HG03432 (cell line): ENCODE data around the gene SMIM24.

Experiments used
- ATAC-seq: cut with Tn5 transposase; IDR thresholded peaks from one replicate; pipeline ENCODE4 v1.9.1; 2021; ENCODE audit warnings: mild to moderate bottlenecking, moderate library complexity; ENCODE audit not compliant: unreplicated experiment

Gene SMIM24

DNA sequence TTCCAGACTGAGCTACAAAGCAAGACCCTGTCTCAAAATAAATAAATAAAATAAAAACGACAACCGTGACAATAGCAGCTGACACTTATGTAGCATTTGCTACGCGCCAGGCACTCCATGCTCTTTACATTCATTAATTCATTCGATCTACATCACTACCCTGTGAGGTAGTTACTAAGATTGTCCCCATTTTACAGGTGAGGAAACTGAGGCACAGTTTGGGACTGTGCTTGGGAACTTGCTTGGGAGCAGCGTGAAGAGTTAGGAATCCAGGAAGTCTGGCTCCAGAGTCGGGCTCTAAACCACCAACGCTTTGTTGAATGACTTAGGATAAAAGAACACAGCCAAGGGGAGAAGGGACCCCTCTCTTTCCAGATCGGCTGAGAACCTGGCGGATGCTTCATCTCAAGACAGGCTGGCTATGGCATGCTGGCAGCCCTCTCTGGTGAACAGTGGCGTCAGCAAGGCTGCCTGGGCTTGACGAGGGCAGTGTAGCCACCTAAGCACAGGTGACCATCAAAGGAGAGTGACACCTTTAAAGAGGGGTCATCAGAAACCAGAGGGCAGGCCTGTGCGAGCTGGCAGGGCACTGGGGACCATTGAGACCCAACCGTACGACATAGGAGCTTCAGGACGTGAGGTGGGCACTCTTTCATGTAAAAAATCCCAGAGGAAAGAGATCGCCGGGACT lies 19.6 kb upstream of the SMIM24 start:
- ATAC-seq = peak; percentile 12

DNA sequence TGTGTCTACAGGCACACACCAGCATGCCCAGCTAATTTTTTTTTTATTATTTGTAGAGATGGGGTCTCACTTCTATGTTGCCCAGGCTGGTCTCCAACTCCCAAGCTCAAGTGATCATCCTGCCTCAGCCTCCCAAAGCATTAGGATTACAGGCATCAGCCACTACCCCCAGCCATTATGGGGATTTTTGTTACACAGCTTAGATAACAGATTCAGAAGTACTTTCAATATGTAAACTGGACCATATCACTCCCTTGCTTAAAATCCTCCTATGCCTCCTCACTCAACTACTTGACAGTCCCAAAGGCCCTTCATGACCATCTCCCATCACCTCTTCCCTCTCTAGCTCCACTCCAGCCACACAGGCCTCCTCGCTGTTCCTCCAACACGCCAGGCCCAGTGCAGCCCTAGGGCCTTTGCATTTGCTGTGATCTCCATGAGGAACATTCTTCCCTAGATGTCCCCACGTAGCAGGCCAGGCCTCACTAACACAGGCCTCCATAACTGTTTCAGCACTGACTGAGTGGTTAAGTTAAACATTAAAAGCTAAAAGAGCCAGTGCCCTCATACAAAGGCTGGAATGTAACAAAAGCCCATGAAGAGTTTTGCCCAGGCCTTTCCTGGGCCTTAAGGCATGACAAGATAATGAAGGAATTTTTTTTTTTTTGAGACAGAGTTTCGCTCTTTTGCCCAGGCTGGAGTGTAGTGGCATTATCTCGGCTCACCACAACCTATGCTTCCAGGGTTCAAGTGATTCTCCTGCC lies 17.6 kb upstream of the SMIM24 start:
- ATAC-seq = no peak

DNA sequence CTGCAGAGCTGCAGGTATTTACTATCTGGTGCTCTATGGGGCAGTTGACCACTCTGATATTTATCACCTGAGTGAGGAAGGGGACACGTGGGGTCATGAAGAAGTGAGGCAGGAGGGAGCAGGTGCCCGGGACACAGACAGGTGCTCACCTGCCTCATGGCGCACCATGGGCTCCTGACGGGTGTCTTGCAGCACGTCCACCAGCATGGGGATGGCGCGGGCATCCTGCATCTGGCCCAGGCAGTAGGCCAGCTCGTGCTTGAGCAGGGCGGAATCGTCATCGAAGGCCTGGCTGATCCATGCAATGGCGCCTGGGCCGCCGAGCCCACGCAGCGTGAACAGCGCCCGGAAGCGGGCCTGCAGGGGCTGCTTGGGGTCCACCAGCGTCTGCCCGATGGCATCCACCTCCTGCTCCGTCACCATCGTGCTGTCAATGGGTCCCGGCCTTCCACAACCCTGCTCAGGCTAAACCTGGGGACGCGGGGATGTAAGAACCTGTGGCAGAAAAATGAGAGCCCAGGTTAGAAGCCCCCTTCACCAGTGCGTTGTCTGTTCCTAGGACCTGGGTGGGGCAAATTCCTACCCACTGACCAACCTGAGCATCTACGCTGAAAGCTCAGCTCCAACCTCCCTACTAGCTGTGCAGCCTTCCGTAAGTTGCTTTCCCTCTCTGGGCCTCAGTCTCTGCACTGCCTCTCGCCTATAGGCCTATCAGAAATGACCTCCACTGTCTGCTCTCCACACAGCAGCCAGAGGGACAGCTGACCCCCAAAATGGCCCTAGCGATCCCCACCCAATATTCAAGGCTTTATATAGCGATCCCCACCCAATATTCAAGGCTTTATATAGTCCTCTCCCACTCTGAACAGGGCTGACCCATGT lies 16.3 kb upstream of the SMIM24 start:
- no peak for ATAC-seq

DNA sequence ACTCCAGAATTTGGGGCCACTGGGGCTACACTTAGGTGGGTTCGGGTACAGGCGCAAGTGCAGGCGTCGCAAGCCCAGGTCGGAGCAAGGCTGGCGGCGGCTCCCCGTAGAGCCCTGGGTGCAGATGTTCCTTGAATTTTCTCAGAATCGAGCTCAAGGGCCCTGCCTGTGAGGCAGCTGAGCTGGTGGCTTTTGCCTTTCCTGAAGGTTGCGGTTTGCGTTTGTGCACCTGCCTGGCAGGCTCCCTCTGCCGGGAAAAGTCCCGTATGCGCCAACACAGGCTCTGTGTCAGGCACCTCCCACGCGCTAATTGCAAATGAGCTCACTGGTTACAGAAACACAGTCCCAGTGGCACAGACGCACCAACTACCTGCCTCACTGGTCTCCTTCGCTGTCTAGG lies 14.2 kb upstream of the SMIM24 start:
- ATAC-seq = no peak

DNA sequence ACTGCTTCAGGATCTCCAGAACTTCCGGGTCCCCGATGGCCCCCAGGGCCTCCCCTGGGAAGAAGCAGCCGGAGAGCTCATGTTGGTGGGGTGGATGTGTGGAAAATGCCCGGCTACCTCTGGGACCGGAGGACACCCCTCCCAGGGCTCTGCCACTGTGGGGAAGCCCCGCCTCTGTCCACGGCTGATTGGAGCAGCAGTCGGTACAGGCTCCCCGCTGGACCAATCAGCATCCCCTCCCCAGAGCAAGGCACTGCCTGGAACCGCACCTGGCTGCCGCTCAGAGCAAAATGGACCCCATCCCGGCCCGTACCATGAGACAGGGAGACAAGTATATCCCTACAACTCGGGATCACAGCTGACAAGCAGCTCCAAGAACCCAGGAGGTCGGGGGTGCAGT lies 13.7 kb upstream of the SMIM24 start:
- no peak for ATAC-seq

DNA sequence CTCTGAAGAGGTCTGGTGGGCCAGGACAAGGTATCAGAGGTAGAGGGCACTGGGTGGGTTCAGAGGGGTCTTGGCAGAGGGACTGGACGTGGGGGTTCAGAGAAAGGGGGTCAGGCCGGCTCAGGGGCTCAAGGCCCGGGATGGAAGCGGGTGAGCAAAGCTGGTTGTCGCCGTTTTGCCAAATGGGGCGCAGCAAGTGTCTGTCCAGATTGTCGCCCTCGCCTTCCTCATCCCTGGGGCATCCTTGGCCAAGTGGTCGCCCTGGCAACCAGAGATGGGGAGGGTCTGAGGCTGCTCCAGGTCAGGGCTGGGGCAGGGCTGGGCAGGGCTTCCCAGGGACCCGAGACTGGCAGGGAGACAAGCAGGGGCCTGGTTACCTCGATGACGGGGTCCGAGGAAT lies 13.3 kb upstream of the SMIM24 start:
- no peak for ATAC-seq

DNA sequence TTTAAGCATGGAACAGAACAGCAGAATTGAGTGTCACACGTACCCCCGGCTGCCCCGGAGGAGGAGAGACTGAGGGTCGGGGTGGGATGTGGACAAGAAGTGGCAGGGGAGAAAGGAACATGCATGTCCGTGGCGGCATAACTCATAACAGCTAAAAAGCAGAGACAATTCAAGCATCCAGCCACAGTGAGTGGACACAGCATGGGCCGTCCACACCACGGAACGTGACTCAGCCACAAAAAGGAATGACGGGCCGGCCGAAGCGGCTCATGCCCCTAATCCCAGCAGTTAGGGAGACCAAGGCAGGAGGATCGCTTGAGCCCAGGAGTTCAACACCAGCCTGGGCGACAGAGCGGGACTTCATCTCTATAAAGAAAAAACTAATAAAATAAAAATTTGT lies 12.6 kb upstream of the SMIM24 start:
- ATAC-seq = no peak

DNA sequence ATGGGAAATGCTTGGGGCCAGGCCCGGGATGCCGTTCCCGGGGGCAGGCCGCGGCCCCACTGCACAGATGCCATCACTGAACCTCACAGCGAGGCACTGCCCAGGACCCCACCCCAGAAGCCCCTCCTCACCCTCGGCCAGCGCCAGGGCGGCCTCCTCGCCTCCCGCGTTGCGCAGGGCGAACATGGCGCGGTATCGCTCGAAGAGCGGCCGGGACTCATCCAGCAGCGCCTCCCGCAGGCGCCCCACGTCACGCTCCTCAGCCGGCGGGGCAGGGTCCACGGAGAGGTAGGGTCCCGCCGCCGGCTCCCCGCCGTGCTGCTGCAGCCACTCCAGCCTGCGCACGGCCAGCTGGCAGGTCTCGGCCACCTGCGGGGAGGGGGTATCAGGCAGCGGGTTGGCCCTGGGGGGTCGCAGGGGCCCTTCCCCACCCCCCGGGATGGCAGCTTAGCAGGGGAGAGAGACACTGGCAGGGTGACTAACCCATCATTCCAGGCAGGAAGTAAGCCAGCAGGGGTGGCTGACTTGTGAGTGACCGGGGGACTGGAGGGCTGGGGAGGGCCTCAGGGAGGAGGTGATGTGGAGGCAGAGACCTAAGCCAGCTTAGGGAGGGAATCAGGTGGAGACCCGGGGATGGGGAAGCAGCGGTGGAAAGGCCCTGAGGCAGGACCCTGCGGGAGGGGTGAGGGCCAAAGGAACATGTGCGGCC lies 12.0 kb upstream of the SMIM24 start:
- no peak for ATAC-seq

DNA sequence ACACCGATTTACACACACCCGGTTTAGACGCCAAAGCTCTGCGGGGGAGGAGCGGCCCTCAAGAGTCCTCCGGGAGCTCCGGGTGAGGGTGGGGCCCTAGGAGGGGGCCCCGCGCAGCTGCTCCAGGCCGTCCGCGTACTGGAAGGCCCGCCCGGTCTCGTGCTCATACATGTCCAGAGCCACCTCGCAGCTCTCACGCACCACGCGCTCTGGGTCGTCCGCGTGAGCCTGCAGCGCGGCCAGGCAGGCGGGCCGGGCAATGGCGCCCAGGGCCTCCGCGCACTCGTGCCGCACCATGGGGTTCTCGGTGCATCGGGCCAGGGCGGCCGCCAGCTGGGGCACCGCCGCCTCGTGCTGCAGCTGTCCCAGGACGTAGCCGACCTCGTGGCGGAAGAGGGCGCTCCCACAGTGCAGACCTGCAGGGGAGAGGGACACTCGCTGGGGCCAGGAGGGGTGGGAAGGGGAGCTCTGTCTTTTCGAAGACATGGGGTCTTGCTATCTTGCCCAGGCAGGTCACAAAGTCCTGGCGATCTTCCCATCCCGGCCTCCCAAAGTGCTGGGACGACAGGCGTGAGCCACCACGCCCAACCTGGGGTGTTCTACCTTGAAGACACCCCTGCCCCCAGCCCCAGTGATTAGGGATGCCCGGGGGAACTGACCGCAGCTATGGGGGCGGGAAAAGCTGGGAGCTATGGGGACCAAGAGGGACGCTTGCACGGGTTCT lies 11.2 kb upstream of the SMIM24 start:
- no peak for ATAC-seq

DNA sequence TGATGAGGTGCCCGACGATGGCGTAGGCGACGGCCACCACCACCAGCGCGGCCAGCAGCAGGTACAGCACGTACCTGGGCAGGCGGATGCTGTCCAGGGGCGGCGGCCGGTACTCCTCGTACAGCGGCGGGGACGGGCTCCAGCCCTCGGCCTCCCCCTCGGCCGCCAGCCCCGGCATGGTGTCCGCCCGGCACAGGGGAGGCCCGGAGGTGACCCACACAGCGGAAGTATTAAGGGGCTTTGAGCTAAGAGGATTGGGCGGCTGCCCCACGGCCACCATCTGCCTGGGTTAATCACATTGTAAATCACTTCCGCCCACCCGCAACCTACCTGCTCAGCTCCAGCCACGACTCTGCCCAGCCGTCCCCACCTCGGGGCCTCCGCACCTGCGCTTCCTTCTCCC lies 2.9 kb upstream of the SMIM24 start, which contains the start of gene SMIM44:
Gene SMIM44, minus strand, starts transcription at position 216 of the 403 bp plus-strand sequence. Its CDS starts 38 bp downstream, at position 178.
- ATAC-seq = no peak

DNA sequence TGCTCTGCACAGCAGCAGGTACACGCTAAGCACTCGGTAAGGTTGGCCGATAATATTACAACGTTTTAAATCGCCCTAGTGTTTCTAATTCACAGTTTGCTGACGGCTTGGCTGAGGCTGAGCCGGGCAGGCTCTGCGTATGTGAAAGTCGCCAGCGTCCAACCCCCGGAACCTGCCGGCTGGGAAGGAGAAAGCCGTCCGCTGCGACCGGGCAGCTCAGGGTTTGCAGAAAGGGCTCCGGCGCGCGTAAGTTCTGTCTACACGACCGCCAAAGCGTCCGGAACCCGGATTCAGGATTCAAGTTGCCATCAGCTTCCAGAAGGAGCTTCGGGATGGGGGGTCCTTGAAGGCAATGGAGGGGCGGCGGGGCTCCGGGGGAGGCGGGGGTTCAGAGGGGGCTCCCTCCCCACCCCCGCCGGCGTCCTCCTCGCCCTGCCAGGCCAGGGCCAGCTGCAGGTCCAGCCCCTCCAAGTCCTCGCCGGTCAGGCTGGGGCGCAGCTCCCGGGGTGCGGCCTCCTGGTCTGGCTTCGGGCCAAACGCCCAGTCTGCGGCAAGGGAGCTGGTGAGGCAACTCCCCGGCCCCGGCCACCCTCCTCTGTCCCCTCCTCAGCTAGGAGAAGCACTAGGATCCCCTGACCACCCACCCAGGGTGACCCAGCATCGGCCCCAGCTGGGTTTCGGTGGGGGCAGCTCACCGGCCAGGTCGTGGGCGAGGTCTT lies 2.3 kb upstream of the SMIM24 start:
- ATAC-seq = no peak

DNA sequence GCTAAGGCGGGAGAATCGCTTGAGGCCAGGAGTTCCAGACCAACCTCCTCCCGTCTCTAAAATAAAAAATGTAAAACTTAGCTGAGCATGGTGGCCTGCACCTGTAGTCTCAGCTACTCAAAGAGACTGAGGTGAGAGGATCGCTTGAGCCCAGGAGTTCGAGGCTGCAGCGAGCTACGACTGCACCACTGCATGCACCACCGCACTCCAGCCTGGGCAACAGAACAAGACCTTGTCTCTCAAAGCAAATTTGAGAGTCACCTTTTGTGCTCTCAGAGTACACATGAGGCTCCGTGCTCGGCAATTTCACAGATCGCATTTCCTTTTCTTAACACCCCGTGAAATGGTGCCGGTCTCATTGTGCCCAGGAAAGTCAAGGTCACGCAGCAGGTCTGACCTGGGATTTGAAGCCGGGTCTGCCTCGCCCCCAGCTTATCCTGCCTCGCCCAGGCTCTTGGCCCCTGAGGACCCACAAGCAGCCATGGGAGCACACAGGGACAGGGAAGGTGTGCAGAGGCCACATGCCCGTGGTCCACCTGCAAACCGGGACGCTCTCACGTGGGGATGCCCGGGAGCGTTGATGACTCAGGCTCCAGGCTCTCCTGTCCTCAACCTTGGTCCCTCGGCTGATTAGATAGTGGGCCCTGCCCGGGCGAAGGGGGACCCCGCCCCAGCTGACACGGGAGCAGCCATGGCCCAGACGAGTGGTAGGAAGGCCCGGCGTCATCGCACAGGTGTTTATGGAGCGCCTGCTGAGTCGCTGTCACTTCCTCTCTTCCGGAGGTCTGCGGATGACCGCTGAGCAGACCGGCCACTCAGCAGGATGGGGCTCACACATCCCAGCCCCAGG lies 1.1 kb upstream of the SMIM24 start:
- ATAC-seq = no peak

DNA sequence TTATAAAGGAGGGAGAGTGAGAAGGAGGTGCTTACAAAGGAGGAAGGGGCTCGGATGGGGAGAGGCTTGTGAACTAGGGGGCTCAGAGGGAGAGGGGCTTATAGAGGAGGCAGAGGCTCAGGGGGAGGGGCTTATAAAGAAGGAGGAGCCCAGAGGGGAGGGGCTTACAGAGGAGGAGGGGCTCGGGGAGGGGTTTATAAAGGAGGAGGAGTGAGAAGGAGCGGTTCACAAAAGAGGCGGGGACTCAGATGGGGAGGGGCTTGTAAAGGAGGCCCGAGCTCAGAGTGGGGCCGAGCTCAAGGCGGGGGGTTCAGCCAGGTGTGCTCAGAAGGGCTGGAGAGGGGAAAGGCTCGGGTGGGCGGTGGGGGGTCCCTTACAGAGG lies 500 bp downstream of the SMIM24 start:
- no peak for ATAC-seq

DNA sequence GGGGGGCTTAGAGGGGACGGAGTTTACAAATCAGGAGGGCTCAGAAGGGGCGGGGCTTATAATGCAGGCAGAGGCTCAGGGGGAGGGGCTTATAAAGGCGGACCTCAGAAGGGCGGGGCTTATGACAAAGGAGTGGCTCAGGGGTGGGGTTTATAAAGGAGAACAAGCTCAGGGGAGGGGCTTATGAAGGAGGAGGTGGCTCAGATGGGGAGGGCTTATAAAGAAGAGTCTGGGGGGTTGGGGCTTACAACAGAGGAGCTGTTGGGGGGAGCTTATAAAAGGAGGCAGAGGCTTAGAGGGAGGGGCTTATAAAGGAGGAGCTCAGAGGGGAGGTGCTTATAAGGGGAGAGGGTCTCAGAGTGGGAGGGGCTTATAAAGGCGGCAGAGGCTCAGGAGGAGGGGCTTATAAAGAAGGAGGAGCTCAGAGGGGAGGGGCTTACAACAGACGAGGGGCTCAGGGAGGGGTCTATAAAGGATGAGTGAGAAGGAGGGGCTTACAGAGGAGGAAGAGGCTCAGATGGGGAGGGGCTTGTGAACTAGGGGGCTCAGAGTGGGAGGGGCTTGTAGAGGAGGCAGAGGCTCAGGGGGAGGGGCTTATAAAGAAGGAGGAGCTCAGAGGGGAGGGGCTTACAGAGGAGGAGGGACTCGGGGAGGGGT lies 1.0 kb downstream of the SMIM24 start:
- no peak for ATAC-seq

DNA sequence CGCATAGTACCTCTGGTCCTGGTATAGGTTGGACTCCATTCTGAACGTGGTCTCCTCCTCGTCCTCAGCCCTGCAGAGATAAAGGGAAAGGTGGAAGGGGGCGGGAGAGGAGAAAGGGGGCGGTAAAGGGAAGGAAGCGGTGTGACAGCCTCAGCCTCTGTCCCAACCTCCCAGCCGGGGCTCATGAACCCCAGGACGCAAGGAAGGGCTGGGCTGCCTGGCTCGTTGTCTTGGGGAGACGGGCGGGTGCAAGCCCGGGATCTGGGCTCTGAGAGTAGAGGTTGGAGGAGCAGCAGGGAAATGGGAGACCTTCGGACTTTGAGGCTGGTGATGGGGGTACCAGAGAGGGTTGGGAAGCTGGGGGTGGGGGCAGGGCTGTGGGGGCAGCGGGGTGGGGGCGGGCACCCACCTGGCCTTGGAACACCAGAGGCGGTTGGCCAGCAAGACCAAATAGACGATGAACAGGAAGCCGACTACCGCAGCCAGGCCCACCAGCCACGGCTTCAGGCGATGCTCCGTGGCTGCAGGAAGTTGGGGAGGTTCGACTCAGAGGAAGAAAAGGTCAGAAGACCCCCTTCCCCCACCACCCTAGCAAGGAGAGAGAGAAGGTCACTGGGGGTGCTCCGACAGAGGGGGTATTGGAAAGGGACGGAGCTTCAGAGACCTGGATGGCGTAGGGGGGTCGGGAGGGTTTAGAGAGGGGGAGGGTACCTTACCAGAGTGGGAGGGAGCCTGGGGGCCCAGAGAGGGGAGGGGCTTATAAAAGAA lies 1.7 kb downstream of the SMIM24 start:
- no peak for ATAC-seq

DNA sequence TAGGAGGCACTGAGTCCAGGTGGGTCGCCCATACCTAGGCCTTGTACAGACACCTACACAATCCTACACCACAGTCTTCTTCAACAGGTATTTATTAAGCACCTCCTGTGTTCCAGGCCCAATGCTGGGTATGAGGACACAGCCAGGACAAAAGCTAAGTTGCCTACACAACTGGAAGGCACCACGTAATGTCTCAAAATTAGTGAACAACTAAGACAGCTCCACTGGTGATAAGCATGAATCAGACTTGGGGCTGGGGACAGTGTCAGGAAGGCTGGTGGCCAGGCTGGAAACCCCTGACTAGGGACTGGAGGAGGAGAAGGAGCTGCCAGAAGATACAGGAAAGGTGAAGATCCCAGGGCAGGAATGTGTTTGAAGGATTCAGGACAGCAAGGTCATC lies 2.4 kb downstream of the SMIM24 start:
- ATAC-seq = no peak

DNA sequence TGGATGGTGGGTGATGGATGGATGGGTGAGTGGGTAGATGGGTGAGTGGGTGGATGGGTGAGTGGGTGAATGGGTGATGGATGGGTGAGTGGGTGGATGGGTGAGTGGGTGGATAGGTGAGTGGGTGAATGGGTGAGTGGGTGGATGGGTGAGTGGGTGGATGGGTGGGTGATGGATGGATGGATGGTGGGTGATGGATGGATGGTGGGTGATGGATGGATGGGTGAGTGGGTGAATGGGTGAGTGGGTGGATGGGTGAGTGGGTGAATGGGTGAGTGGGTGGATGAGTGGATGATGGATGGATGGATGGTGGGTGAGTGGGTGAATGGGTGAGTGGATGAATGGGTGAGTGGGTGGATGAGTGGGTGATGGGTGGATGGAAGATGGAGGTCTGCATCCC lies 2.8 kb downstream of the SMIM24 start:
- no peak for ATAC-seq
